RCC 7860 (cell line): Measurements from ENCODE around the gene SPA17.

Experiments
- DNase-seq: peaks from one replicate; pipeline ENCODE4 v3.0.0-alpha.2; 2015; ENCODE audit warnings: low spot score
- FAIRE-seq: peaks from 2 replicates; lab custom pipeline; 2012; peaks lifted over from hg19 to GRCh38; lab: Jason Lieb, UNC

SPA17 gene

GRCh38 chr11:124661553-124661952 is 12.2 kb upstream of the SPA17 start:
- no peak for FAIRE-seq
- no peak for DNase-seq

DNA sequence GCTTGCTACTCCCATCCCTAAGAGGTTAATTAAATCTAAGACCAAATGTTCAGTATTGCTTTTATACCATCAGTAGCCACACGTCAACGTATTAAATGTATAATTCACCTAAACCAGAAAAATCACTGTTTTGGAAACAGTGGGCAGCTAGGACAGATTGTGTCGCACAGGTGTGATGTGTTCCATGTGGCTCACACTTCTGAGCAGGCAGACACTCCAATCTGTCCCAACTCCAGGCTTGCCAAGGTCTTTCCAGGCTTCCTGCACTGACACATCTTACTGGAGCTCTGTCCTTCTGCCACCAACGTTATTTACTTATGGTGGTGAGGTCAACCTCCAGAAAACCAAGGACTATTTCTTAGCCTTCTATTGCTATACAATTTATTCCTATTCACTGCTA is 11.6 kb upstream of the SPA17 start:
- FAIRE-seq (no peak), DNase-seq (no peak)

- no peak for DNase-seq
- FAIRE-seq: no peak
Measured at GRCh38 chr11:124663861-124664260, 9.8 kb upstream of the SPA17 start.

DNA sequence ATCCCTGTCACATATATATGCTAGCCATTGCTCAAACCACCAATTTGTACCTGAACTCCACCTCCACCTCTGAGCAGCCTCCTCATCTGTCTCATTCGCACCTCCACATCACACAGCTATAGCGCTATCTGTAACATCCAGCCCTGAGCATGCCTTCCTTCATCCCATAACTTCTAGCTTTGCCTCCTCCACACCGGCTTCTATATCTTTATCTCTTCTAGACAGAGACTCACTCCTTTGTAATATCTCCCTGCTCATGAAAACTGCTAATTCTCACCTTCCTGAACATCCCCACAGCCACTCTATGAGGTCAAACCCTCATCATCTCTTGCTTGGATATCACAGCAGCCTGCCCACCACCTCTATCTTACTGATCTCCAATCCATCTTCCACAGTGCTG is 6.1 kb upstream of the SPA17 start:
- DNase-seq (no peak), FAIRE-seq (no peak)

- FAIRE-seq: no peak
- DNase-seq: peak; percentile 49
Measured at GRCh38 chr11:124669193-124669592, 4.5 kb upstream of the SPA17 start.

DNA sequence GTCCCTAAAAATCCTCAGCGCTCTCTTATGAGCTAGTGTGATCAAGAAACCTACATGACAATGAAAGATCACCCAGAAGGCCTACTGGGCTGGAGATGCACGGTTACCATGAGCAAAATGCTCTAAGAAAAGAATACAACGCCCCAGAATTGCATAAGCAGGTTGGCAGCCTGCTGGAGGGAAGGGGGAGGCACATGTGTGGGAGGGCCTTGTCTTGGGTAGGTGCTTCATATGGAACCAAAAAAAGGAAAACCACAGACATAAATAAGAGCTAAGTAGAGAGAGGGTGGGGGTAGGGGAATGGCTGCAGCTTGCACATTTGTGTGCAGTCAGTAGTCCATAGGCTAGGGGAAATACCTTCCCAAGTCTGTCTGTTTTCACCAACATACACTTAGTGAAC is 3.0 kb upstream of the SPA17 start:
- FAIRE-seq: no peak
- no peak for DNase-seq

DNA sequence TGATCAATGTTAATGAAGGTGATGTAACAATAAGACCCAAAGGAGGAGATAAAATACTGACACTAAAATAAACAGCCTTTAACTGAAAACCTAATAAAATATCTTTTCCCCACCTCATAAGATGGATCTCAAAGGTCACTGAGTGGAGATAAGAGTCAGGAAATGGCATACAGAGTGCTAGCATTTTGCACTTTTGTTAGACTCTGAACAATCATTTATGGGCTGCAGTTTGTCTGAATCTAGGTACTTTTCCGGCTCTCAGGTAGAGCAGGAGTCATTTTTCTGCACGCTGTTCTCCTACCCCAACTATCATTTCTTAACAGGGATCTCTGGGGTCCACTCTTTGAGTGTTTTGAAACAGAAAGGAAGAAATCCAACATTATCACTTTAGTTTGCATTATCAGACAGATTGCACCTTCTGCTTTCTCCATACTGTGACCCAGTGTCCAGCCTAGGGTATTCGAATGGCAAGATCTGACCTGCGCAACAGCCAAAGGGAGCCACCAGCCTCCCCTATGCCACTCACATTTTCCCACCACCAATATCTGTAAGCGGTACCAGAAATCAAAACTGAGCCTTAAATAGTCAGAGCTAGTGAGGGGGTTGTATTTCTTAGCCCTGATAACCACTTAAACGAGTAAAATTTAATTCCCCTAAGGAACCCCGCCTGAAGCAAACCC is 1.0 kb upstream of the SPA17 start:
- no peak for DNase-seq
- no peak for FAIRE-seq

DNA sequence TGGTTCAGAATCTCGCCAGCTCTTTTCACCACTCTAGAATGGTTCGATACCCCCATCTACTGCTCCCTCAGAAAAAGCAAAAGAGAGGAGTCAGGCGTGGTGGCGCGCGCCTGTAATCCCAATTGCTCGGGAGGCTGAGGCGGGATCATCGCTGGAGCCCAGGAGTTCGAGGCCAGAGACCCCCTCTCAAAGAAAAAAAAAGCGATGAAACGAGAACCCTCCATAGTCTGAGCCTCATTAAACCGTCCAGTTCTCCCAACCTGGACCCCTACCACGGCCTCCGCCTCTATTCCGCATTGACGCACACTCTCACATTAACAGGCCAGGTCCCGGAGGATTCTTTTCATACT is 439 bp downstream of the SPA17 start:
- no peak for FAIRE-seq
- no peak for DNase-seq

DNA sequence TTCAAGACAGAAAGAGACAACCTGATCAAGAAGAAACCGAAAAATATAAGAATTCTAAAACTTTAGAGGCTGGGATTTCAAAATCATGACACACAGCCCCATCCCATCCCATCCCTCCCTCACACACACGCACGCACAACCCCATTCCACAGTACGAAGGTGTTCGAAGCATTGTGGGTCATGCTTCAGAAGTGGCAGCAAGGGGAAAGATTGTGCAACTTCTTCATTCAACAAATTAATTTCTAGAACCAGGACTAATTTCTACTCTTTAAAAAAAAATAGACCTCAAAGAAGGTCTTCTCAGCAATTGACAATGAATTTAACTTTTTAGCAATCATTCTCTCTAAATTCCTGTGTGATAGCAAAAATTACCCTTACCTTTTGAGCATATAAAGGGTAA is 867 bp downstream of the SPA17 start:
- no peak for FAIRE-seq

GRCh38 chr11:124676386-124676785 is 2.7 kb downstream of the SPA17 start:
- FAIRE-seq: no peak
- DNase-seq: no peak

More for the DNA sequence above, 867 bp downstream of the SPA17 start:
- DNase-seq: no peak

- DNase-seq (no peak), FAIRE-seq (no peak)
Measured at GRCh38 chr11:124678416-124678815, 4.7 kb downstream of the SPA17 start.

DNA sequence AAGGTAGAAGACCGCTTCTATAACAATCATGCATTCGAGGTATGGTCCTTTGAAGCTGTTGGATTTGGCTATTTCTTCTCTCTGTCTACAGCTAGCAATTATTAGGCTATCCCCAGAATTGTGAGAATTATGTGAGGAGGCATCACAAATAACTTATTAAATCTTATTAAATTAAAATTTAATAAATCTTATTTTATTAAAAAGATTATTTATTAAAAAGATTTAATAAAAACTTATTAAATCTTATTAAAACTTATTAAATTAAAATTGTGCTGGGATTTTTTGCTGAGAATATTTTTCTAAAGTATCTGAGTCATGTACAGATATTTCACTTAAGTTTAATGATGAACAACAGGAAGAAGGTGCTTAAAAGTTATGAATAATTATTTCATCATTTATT is 7.7 kb downstream of the SPA17 start:
- FAIRE-seq (peak; percentile 51), DNase-seq (no peak)

DNA sequence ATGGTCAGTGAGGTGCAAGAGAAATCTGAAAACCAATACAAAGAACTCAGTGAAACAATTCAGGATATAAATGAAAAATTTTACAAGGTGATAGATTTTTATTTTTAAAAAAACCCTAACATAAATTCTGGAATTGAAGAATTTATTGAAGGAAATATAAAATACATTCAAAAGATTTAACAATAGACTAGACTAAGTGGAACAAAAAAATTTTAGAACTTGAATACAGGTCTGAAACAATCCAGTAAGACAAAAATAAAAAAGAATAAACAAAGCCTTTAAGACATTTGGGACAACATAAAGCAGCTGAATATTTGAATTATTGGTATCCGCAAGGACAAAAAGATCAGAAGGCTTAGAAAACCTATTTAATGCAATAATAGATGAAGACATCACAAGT is 8.7 kb downstream of the SPA17 start:
- no peak for FAIRE-seq
- DNase-seq: no peak

GRCh38 chr11:124693142-124693541 is 19.4 kb downstream of the SPA17 start:
- FAIRE-seq: no peak

GRCh38 chr11:124699547-124699946 is 25.8 kb downstream of the SPA17 start:
- no peak for FAIRE-seq

More at GRCh38 chr11:124693142-124693541, 19.4 kb downstream of the SPA17 start:
- no peak for DNase-seq

GRCh38 chr11:124700028-124700427 is 26.3 kb downstream of the SPA17 start:
- DNase-seq: no peak
- FAIRE-seq: no peak

More at GRCh38 chr11:124699547-124699946, 25.8 kb downstream of the SPA17 start:
- no peak for DNase-seq

- DNase-seq (no peak), FAIRE-seq (no peak)
Measured at GRCh38 chr11:124707829-124708228, 34.1 kb downstream of the SPA17 start.

DNA sequence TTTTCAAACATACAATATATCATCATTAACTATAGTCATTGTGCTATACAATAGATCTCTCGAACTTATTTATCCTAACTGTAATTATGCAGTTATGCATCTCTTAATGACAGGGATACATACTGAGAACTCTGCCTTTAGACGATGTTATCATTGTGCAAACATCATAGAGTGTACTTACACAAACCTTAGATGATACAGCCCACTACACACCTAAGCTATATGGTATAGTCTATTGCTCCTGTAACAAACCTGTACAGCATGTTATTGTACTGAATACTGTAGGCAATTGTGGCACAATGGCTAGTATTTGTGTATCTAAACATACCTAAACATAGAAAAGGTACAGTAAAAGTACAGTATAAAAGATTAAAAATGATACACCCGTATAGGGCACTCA is 38.7 kb downstream of the SPA17 start:
- DNase-seq (no peak), FAIRE-seq (no peak)

GRCh38 chr11:124716591-124716990 is 42.9 kb downstream of the SPA17 start:
- DNase-seq: no peak

DNA sequence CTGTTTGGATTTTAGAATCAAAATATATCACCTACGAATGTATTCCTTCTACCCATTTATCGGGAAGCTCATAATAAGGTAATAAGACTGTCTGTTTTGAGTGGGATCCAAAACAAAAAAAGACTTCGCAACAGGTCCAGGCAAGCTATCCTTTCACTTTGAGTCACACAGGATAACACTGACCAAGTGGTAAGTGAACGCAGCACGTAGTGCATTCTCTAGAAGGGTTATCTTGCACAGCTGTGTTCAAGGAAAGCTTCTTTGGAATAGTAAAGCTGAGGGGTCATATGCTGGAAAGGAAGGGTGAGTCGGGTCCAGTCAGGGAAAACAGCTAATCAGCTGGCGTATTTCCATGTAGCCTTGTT is 43.7 kb downstream of the SPA17 start:
- FAIRE-seq (no peak), DNase-seq (no peak)

More at GRCh38 chr11:124716591-124716990, 42.9 kb downstream of the SPA17 start:
- FAIRE-seq: no peak

GRCh38 chr11:124717786-124718651 is 44.3 kb downstream of the SPA17 start:
- FAIRE-seq (no peak), DNase-seq (no peak)

DNA sequence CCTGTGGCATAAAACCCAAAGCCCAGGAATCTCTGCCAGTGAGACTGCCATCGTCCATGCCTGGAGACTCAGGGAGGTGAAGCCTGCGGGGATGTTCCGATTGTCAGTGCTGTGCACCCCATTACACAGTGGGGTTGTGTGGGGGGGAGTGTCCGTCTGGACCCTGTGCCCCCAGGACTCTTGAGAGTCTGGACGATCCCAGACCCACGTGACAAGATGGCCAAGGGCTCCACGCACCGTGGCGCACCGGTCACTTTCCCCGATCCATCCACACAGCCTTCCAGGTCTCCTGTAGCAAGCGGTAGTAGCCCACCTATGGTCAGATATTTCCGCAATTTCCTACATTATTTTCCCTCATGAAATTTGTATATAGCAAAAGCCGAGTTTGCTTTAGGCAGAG is 45.1 kb downstream of the SPA17 start:
- FAIRE-seq: no peak

More for the DNA sequence above, 45.1 kb downstream of the SPA17 start:
- DNase-seq: no peak
